Stimulated activated CD8-positive, alpha-beta memory T cell treated with anti-CD3 and anti-CD28 coated beads, Interleukin-15, amount 100 ng/mL, for 48 hours (primary cell): ENCODE measurements around the gene SNX33.
"Not testable (repeated sequence)": the region's sequence is repeated elsewhere in the genome, so short reads cannot be mapped to it uniquely, and the experiment has no call there.

Source experiments
- DNase-seq, 2 donors: peaks; one replicate each; pipeline ENCODE4 v3.0.0-alpha.2; 2020; ENCODE audit warnings: low read depth in 2 of 2

The SNX33 gene

GRCh38 chr15:75683646-75684312 lies 36.1 kb downstream of the SNX33 start:
- peak; percentile 56 to 59 for DNase-seq

GRCh38 chr15:75684648-75685047 lies 36.9 kb downstream of the SNX33 start:
- no peak for DNase-seq

GRCh38 chr15:75685195-75685594 lies 37.5 kb downstream of the SNX33 start:
- DNase-seq = no peak

GRCh38 chr15:75686212-75686642 lies 38.5 kb downstream of the SNX33 start:
- peak; percentile 62 to 73 for DNase-seq

GRCh38 chr15:75687486-75688277 lies 40.0 kb downstream of the SNX33 start:
- DNase-seq = no peak

GRCh38 chr15:75688278-75688557 lies 40.5 kb downstream of the SNX33 start:
- DNase-seq = no peak

- no peak for DNase-seq
These were observed 41.1 kb downstream of the SNX33 start for GRCh38 chr15:75688831-75689230.

- not testable (repeated sequence) for DNase-seq
These were observed 41.7 kb downstream of the SNX33 start for GRCh38 chr15:75689429-75689828.

GRCh38 chr15:75692311-75692710 lies 44.6 kb downstream of the SNX33 start:
- DNase-seq = not testable (repeated sequence)

- not testable (repeated sequence) for DNase-seq
These were observed 45.3 kb downstream of the SNX33 start for GRCh38 chr15:75693028-75693427.

GRCh38 chr15:75693501-75694240 lies 46.0 kb downstream of the SNX33 start:
- no peak for DNase-seq

- DNase-seq = no peak
These were observed 46.8 kb downstream of the SNX33 start for GRCh38 chr15:75694241-75695182.

- DNase-seq = no peak
These were observed 47.5 kb downstream of the SNX33 start for GRCh38 chr15:75695220-75695619.

GRCh38 chr15:75695634-75696310 lies 48.1 kb downstream of the SNX33 start:
- no peak for DNase-seq

GRCh38 chr15:75696311-75696720 lies 48.6 kb downstream of the SNX33 start:
- no peak for DNase-seq

GRCh38 chr15:75696854-75697259 lies 49.1 kb downstream of the SNX33 start:
- no peak for DNase-seq

- no peak for DNase-seq
These were observed 49.8 kb downstream of the SNX33 start for GRCh38 chr15:75697523-75697922.

GRCh38 chr15:75697974-75698747 lies 50.4 kb downstream of the SNX33 start:
- DNase-seq = not testable (repeated sequence)

GRCh38 chr15:75699517-75699916 lies 51.8 kb downstream of the SNX33 start:
- DNase-seq = not testable (repeated sequence)
